SU-DHL-6 (cell line): Measurements from ENCODE around the gene GRIK1.

Experiments
- CTCF ChIP-seq: fragments of 200-600 bp; sonication (generic); IDR thresholded peaks from one replicate; pipeline ENCODE4 v1.5.1; 2017; ENCODE audit warnings: antibody characterized with exemption, mild to moderate bottlenecking, low read length, moderate library complexity; ENCODE audit not compliant: insufficient read depth, poor library complexity, severe bottlenecking
- EZH2phosphoT487 ChIP-seq: fragments of 200-600 bp; sonication (generic), shearing (Covaris generic); conservative IDR thresholded peaks from 2 replicates; pipeline ENCODE4 v1.6.1; 2018; ENCODE audit warnings: mild to moderate bottlenecking, antibody characterized with exemption, low read length, moderate library complexity, mixed read lengths

- no peak for TF ChIP-seq CTCF
- no peak for TF ChIP-seq EZH2phosphoT487
Observed at GRCh38 chr21:29843804-29844203, 96.0 kb downstream of the GRIK1 start.
